A549 (cell line): ENCODE data around the gene MAPK11. TPM values are rescaled to one million over a fixed set of nuclear protein-coding genes. Genes with fewer than 3 reads are reported as not detected.

Source experiments
- ATAC-seq, 2 experiments: fragments of 200-7000 bp in 1 of 2; fragments of >200 bp in 1 of 2; cut with Nextera tagmentation in 1 of 2; cut with Tn5 transposase in 1 of 2; 3 replicates each; pipeline versions ENCODE4 v1.8.0 to v1.9.1; 2018 to 2020; ENCODE audit warnings: mild to moderate bottlenecking in 1 of 2, moderate library complexity in 1 of 2
- CTCF ChIA-PET: fragments of 300-600 bp; sonication (Branson Sonifier 250); formaldehyde crosslinking; extraction: SDS; loops from one replicate; lab custom pipeline; 2021; ENCODE audit warnings: antibody characterized with exemption, inconsistent platforms; lab: Yijun Ruan, JAX
- POLR2A ChIA-PET: fragments of 350-600 bp; formaldehyde crosslinking; extraction: SDS; loops from one replicate; lab custom pipeline; 2021; ENCODE audit warnings: antibody characterized with exemption, inconsistent platforms; lab: Yijun Ruan, JAX
- DNase-seq, 2 experiments: peaks; one replicate each; pipeline versions ENCODE4 v3.0.0 to v3.0.0-alpha.2; 2011 to 2016; ENCODE audit warnings: low read depth in 1 of 2, low spot score in 1 of 2
- FAIRE-seq: peaks from 2 replicates; lab custom pipeline; 2011; peaks lifted over from hg19 to GRCh38; lab: Jason Lieb, UNC
- H3K27ac ChIP-seq, 2 experiments: fragments of >200 bp; sonication (Bioruptor Twin); formaldehyde crosslinking; 3 replicates each; pipeline ENCODE4 v1.5.1; 2016 to 2017
- H3K4me1 ChIP-seq: fragments of >200 bp; sonication (Bioruptor Twin); formaldehyde crosslinking; 3 replicates; pipeline ENCODE4 v1.6.1; 2016
- H3K4me2 ChIP-seq: fragments of >200 bp; sonication (Bioruptor Twin); formaldehyde crosslinking; 3 replicates; pipeline ENCODE4 v1.6.1; 2016
- H3K4me3 ChIP-seq: fragments of >200 bp; sonication (Bioruptor Twin); formaldehyde crosslinking; 3 replicates; pipeline ENCODE4 v1.5.1; 2016
- H3K9me3 ChIP-seq: fragments of >200 bp; sonication (Bioruptor Twin); formaldehyde crosslinking; 3 replicates; pipeline ENCODE4 v1.6.1; 2016
- BHLHE40 ChIP-seq: IDR thresholded peaks from 2 replicates; pipeline ENCODE4 v1.6.1; 2012; ENCODE audit warnings: low read depth, low read length, inconsistent platforms
- CBX8 ChIP-seq: fragments of 200-600 bp; sonication (generic); IDR thresholded peaks from 2 replicates; pipeline ENCODE4 v1.6.1; 2016
- CHD4 ChIP-seq: fragments of 200-600 bp; sonication (generic); IDR thresholded peaks from 2 replicates; pipeline ENCODE4 v1.6.1; 2016; ENCODE audit warnings: antibody characterized with exemption, mild to moderate bottlenecking, borderline replicate concordance
- EHF ChIP-seq: fragments of 250-450 bp; sonication (Bioruptor Pico); IDR thresholded peaks from 2 replicates; pipeline ENCODE4 v1.5.0; 2020; ENCODE audit warnings: mild to moderate bottlenecking
- EHMT2 ChIP-seq: fragments of 200-600 bp; sonication (generic); IDR thresholded peaks from 2 replicates; pipeline ENCODE4 v1.6.1; 2016; ENCODE audit warnings: antibody characterized with exemption, low read depth, mild to moderate bottlenecking, moderate library complexity
- EP300 ChIP-seq, 2 experiments: fragments of >200 bp; sonication (Bioruptor Twin); formaldehyde crosslinking; IDR thresholded peaks; 2 replicates in 1 of 2; 3 replicates in 1 of 2; pipeline ENCODE4 v1.6.1; 2016 to 2017
- FOXS1 ChIP-seq: fragments of 250-450 bp; sonication (Bioruptor Pico); IDR thresholded peaks from 2 replicates; pipeline ENCODE4 v1.5.0; 2020; ENCODE audit warnings: mild to moderate bottlenecking, moderate library complexity
- HDAC2 ChIP-seq: fragments of 200-600 bp; sonication (generic); IDR thresholded peaks from 2 replicates; pipeline ENCODE4 v1.6.1; 2016
- HEYL ChIP-seq: fragments of 250-450 bp; sonication (Bioruptor Pico); IDR thresholded peaks from 2 replicates; pipeline ENCODE4 v1.8.0; 2021; ENCODE audit warnings: mild to moderate bottlenecking, moderate library complexity
- HOXA7 ChIP-seq: fragments of 250-450 bp; sonication (Bioruptor Pico); IDR thresholded peaks from 2 replicates; pipeline ENCODE4 v1.5.0; 2020; ENCODE audit warnings: mild to moderate bottlenecking, moderate library complexity
- HOXB13 ChIP-seq: fragments of 250-450 bp; sonication (Bioruptor Pico); IDR thresholded peaks from 2 replicates; pipeline ENCODE4 v1.5.0; 2020; ENCODE audit warnings: low read depth, mild to moderate bottlenecking, moderate library complexity
- HOXB5 ChIP-seq: fragments of 250-450 bp; sonication (Bioruptor Pico); IDR thresholded peaks from 2 replicates; pipeline ENCODE4 v1.5.0; 2020; ENCODE audit warnings: mild to moderate bottlenecking, moderate library complexity
- JUN ChIP-seq, 2 experiments: fragments of >200 bp; sonication (Bioruptor Twin); formaldehyde crosslinking; IDR thresholded peaks; 2 replicates in 1 of 2; 3 replicates in 1 of 2; pipeline ENCODE4 v1.6.1; 2016 to 2017
- JUNB ChIP-seq: fragments of >200 bp; sonication (Bioruptor Twin); formaldehyde crosslinking; IDR thresholded peaks from 2 replicates; pipeline ENCODE4 v1.6.1; 2016
- KDM5A ChIP-seq: fragments of 200-600 bp; sonication (generic); IDR thresholded peaks from 2 replicates; pipeline ENCODE4 v1.6.1; 2016; ENCODE audit warnings: antibody characterized with exemption, mild to moderate bottlenecking
- NR3C1 ChIP-seq: fragments of >200 bp; sonication (Bioruptor Twin); formaldehyde crosslinking; IDR thresholded peaks from 3 replicates; pipeline ENCODE4 v1.6.1; 2017
- PHF8 ChIP-seq: fragments of 200-600 bp; sonication (generic); IDR thresholded peaks from 2 replicates; pipeline ENCODE4 v1.6.1; 2016; ENCODE audit warnings: low read depth, mild to moderate bottlenecking, antibody characterized with exemption, moderate library complexity, borderline replicate concordance
- POLR2AphosphoS2 ChIP-seq: conservative IDR thresholded peaks from 2 replicates; pipeline ENCODE4 v1.6.1; 2012; ENCODE audit warnings: low read length, improper control_type of control experiment, inconsistent platforms
- RAD21 ChIP-seq, 2 experiments: fragments of >200 bp in 1 of 2; sonication (Bioruptor Twin) in 1 of 2; formaldehyde crosslinking in 1 of 2; IDR thresholded peaks in 1 of 2; conservative IDR thresholded peaks in 1 of 2; 2 replicates in 1 of 2; 3 replicates in 1 of 2; pipeline ENCODE4 v1.6.1; 2012 to 2018; ENCODE audit warnings: inconsistent platforms in 1 of 2
- SMC3 ChIP-seq: fragments of >200 bp; sonication (Bioruptor Twin); formaldehyde crosslinking; IDR thresholded peaks from 3 replicates; pipeline ENCODE4 v1.6.1; 2018; ENCODE audit warnings: inconsistent platforms
- SREBF2 ChIP-seq: fragments of 450-650 bp; IDR thresholded peaks from 2 replicates; pipeline ENCODE4 v1.6.1; 2014; ENCODE audit warnings: mild to moderate bottlenecking, moderate library complexity
- ZFP36 ChIP-seq: fragments of 450-650 bp; IDR thresholded peaks from 2 replicates; pipeline ENCODE4 v1.6.1; 2014; ENCODE audit warnings: borderline replicate concordance; ENCODE audit not compliant: partially characterized antibody
- WGBS: methylation state at CpG from one replicate; pipeline ENCODE4 v1.1.6; 2017; ENCODE audit errors: missing lambda C conversion rate; 5-methylcytosine and 5-hydroxymethylcytosine counted together
- polyA plus RNA-seq, 4 experiments: library from polyadenylated mRNA; depleted of rRNA in 3 of 4; stranded (reverse); fragments of >200 nt; fragmentation: RNase III in 1 of 4; extraction: RNeasy Plus Mini Kit Qiagen cat#74134 plus additional on column Dnase treatment in 1 of 4; gene quantifications; 2 replicates in 3 of 4; 3 replicates in 1 of 4; pipeline ENCODE4 v1.2.3, GENCODE V29; 2011 to 2017
- TF ChIP-seq, protein P1 (sequence below): fragments of 250-450 bp; sonication (Bioruptor Pico); IDR thresholded peaks from 2 replicates; pipeline ENCODE4 v1.5.0; 2020; ENCODE audit warnings: low read depth, mild to moderate bottlenecking, moderate library complexity
- TF ChIP-seq, protein P2 (sequence below): IDR thresholded peaks from 2 replicates; pipeline ENCODE4 v1.6.1; 2012
- TF ChIP-seq, protein P3 (sequence below): fragments of >200 bp; sonication (Bioruptor Twin); formaldehyde crosslinking; IDR thresholded peaks from 3 replicates; pipeline ENCODE4 v1.6.1; 2016
- TF ChIP-seq, protein P4 (sequence below): fragments of 450-650 bp; IDR thresholded peaks from 2 replicates; pipeline ENCODE4 v1.6.1; 2014; ENCODE audit warnings: antibody characterized with exemption

Gene MAPK11
- polyA plus RNA-seq, 2 of the 4 experiments (the other 2 are of a cell fraction), result 1.6 to 5.5 TPM

DNA sequence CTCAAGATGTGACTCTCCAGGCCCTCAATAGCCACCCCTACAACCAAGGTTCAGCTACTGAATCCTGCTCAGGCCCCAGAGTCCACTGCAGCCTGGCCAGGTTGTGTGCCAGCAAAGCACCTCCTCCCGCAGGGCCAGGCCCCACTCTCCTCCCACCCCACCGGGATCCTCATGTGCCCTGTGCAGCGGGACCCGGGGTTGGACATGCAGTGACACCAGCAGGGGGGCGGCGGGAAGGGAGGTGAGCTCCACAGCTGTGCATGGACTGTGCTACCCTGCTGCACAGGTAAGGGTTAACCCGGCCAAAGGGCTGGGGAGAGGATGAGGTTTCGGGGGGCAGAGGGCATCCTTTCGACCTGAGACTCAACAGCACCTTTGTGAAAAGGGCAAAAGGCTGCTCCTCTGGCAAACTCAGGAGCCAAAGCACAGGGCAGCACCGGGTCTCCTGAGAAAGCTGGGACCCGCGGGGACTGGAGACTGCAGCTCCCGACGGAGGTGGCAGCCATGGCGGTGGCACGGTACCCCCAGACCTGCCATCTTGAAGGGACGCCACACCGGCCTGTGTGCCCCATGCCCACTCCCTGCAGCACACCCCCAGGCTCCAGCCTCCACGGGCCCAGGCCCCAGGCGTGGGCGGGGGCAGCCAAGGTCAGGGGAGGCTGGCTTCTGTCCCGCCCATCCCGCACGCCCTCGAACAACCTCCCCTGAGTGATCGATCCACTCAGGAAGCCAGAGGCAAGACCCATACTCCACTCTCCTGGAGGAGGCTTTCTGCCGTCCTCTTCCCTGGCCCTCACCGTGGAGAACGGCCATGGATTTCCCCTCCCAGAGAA is 26.7 kb upstream of the MAPK11 start:
- peaks cover 72% of the 10 kb centered on the region for H3K4me1 ChIP-seq
- 85% methylated on average over 14 of the region's 29 CpGs for WGBS
- TF ChIP-seq, protein P1, sequence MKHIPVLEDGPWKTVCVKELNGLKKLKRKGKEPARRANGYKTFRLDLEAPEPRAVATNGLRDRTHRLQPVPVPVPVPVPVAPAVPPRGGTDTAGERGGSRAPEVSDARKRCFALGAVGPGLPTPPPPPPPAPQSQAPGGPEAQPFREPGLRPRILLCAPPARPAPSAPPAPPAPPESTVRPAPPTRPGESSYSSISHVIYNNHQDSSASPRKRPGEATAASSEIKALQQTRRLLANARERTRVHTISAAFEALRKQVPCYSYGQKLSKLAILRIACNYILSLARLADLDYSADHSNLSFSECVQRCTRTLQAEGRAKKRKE (CRISPR knock-in tag), result no peak
- TF ChIP-seq HOXB13 (CRISPR knock-in tag) (no peak), SREBF2 (no peak), EP300 (IDR thresholded peaks at IDR 0.05) (no peak), HOXB5 (CRISPR knock-in tag) (no peak), ZFP36 (no peak), KDM5A (no peak), CBX8 (no peak), HEYL (no peak), NR3C1 (no peak), EHF (CRISPR knock-in tag) (no peak), POLR2AphosphoS2 (no peak)
- TF ChIP-seq, protein P2, sequence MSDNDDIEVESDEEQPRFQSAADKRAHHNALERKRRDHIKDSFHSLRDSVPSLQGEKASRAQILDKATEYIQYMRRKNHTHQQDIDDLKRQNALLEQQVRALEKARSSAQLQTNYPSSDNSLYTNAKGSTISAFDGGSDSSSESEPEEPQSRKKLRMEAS, result no peak
- ChIA-PET POLR2A (interaction anchor here (0.8 kb wide), 1 partner anchor 9 kb away, joined by 3 read pairs; no protein-coding TSS in a partner anchor), CTCF (interaction anchor here (0.5 to 2.5 kb wide), 8 partner anchors 9 to 322 kb away, joined by 3 to 15 read pairs (median 3); no protein-coding TSS in a partner anchor)
- 0 out of 3 replicates have a peak overlapping the region, but pooled peaks have one; percentile 38 for H3K4me2 ChIP-seq
- no peak for DNase-seq
- no peak for ATAC-seq
- H3K4me3 ChIP-seq, result no peak overlapping the region
- no peaks in the 10 kb centered on the region for H3K9me3 ChIP-seq
- H3K27ac ChIP-seq, result peak overlapping the region in 1 of 2 experiments; percentile 68; a peak in 3 of 6 replicates
- no peak for FAIRE-seq

DNA sequence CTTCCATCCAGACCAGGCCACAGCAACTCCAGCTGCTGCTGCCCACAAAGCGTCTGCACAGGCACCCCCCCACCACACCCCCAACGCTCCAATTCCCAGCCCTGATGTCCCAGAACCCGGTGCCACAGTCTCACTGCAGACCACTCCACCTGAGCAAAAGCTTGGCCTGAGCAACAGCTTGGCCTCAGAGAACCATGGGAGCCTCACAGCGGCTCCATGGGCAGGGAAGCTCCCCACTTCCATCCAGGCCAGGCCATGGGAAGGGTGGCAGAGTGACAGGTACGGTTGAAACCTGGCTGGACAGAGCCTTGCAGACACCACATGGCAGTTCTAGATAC is 24.1 kb upstream of the MAPK11 start:
- ChIA-PET CTCF (interaction anchor here (0.8 to 5.2 kb wide), 9 partner anchors 8 to 327 kb away, joined by 3 to 35 read pairs (median 4); partner anchors contain the start of gene DENND6B), POLR2A (interaction anchor here (0.6 to 2.4 kb wide), 2 partner anchors 11 to 180 kb away, joined by 6 to 11 read pairs; no protein-coding TSS in a partner anchor)
- Histone ChIP-seq H3K27ac (peak overlapping the region; percentile 92 to 94), H3K4me3 (no peak overlapping the region; the same call in 2 of the 3 replicates), H3K9me3 (no peaks in the 10 kb centered on the region), H3K4me1 (peaks cover 48% of the 10 kb centered on the region), H3K4me2 (peak overlapping the region; percentile 92)
- peak; percentile 7 to 24; a peak in 4 of 6 replicates for ATAC-seq
- WGBS, result 50% methylated on average over 1 of the region's 5 CpGs
- no peak for DNase-seq
- FAIRE-seq, result no peak
- no peak for TF ChIP-seq CHD4
- TF ChIP-seq HOXA7, result no peak
- no peak for TF ChIP-seq SREBF2
- TF ChIP-seq, protein P3, sequence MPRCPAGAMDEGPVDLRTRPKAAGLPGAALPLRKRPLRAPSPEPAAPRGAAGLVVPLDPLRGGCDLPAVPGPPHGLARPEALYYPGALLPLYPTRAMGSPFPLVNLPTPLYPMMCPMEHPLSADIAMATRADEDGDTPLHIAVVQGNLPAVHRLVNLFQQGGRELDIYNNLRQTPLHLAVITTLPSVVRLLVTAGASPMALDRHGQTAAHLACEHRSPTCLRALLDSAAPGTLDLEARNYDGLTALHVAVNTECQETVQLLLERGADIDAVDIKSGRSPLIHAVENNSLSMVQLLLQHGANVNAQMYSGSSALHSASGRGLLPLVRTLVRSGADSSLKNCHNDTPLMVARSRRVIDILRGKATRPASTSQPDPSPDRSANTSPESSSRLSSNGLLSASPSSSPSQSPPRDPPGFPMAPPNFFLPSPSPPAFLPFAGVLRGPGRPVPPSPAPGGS, result no peak
- no peak for TF ChIP-seq HDAC2
- TF ChIP-seq, protein P4, sequence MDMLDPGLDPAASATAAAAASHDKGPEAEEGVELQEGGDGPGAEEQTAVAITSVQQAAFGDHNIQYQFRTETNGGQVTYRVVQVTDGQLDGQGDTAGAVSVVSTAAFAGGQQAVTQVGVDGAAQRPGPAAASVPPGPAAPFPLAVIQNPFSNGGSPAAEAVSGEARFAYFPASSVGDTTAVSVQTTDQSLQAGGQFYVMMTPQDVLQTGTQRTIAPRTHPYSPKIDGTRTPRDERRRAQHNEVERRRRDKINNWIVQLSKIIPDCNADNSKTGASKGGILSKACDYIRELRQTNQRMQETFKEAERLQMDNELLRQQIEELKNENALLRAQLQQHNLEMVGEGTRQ, result no peak
- no peak for TF ChIP-seq SMC3
- TF ChIP-seq BHLHE40, result no peak
- TF ChIP-seq JUNB, result no peak
- no peak for TF ChIP-seq FOXS1 (CRISPR knock-in tag)
- TF ChIP-seq JUN (IDR thresholded peaks at IDR 0.05), result no peak
- no peak for TF ChIP-seq RAD21 (conservative IDR thresholded peaks at IDR 0.05 in 1 of 2, IDR thresholded peaks at IDR 0.05 in 1 of 2)
- TF ChIP-seq PHF8, result no peak
- TF ChIP-seq EP300 (IDR thresholded peaks at IDR 0.05), result no peak
- no peak for TF ChIP-seq EHMT2
